ENCODE results near the gene ABHD12. TPM values are rescaled to one million over a fixed set of nuclear protein-coding genes. Genes with fewer than 3 reads are reported as not detected.
A peak's percentile ranks its signal among the peaks of the same experiment; 100 is the strongest.
"Not testable (repeated sequence)": the region's sequence is repeated elsewhere in the genome, so short reads cannot be mapped to it uniquely, and the experiment has no call there.

The ABHD12 gene
- total RNA-seq, 1 experiment from 2014 or later, result 48.3 TPM

- H3K9me2 ChIP-seq (replicated peaks; ENCODE audit: low read length), result no peaks in the 10 kb centered on the region
- peak overlapping the region; percentile 97 for H3K4me2 ChIP-seq (ENCODE audit: low read length)
- H3K9ac ChIP-seq (ENCODE audit: low read length), result peak overlapping the region; percentile 97
- H3K27me3 ChIP-seq (ENCODE audit: low read length), result no peaks in the 10 kb centered on the region
- ChIA-PET POLR2A (ENCODE audit: unreplicated experiment) (interaction anchor here (0.6 kb wide), 2 partner anchors 9 to 181 kb away, joined by 3 to 6 read pairs; no protein-coding TSS in a partner anchor), CTCF (no interaction called here)
- intact Hi-C loops (cut with micrococcal nuclease), result no loop called here
- BruUV-seq (replicated peaks), result no TSS peak
- H3K9me3 ChIP-seq (ENCODE audit: low read length), result peaks cover 3% of the 10 kb centered on the region; the same call in 1 of the 2 replicates
- DNase-seq, result no peak
- no peak for TF ChIP-seq EZH2phosphoT487 (IDR thresholded peaks at IDR 0.05; ENCODE audit: borderline replicate concordance, low read length)
- TF ChIP-seq, protein P1, sequence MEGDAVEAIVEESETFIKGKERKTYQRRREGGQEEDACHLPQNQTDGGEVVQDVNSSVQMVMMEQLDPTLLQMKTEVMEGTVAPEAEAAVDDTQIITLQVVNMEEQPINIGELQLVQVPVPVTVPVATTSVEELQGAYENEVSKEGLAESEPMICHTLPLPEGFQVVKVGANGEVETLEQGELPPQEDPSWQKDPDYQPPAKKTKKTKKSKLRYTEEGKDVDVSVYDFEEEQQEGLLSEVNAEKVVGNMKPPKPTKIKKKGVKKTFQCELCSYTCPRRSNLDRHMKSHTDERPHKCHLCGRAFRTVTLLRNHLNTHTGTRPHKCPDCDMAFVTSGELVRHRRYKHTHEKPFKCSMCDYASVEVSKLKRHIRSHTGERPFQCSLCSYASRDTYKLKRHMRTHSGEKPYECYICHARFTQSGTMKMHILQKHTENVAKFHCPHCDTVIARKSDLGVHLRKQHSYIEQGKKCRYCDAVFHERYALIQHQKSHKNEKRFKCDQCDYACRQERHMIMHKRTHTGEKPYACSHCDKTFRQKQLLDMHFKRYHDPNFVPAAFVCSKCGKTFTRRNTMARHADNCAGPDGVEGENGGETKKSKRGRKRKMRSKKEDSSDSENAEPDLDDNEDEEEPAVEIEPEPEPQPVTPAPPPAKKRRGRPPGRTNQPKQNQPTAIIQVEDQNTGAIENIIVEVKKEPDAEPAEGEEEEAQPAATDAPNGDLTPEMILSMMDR (conservative IDR thresholded peaks at IDR 0.05; ENCODE audit: low read depth, low read length), result no peak
- no peak for TF ChIP-seq EZH2 (IDR thresholded peaks at IDR 0.05; ENCODE audit: low read length, unreplicated experiment)
- peaks cover 9% of the 10 kb centered on the region; the same call in 1 of the 2 replicates for H3K36me3 ChIP-seq (ENCODE audit: low read depth, low read length)
- H2AFZ ChIP-seq (ENCODE audit: low read length), result peak overlapping the region; percentile 88
- H3K79me2 ChIP-seq (ENCODE audit: low read length), result peaks cover 51% of the 10 kb centered on the region
- H3K4me3 ChIP-seq (ENCODE audit: low read length), result peak overlapping the region; percentile 91
- peak overlapping the region; percentile 62 for H3K27ac ChIP-seq (ENCODE audit: low read length)
- peak; percentile 7; the same call in 1 of the 2 replicates for ATAC-seq
- H3K4me1 ChIP-seq (ENCODE audit: insufficient read depth, low read length), result peaks cover 18% of the 10 kb centered on the region
- no peaks in the 10 kb centered on the region for H4K20me1 ChIP-seq (ENCODE audit: low read length)
- H3F3A ChIP-seq (ENCODE audit: low read length, unreplicated experiment), result no peaks in the 10 kb centered on the region
Observed at GRCh38 chr20:25408170-25408547, 17.5 kb upstream of the ABHD12 start.

DNA sequence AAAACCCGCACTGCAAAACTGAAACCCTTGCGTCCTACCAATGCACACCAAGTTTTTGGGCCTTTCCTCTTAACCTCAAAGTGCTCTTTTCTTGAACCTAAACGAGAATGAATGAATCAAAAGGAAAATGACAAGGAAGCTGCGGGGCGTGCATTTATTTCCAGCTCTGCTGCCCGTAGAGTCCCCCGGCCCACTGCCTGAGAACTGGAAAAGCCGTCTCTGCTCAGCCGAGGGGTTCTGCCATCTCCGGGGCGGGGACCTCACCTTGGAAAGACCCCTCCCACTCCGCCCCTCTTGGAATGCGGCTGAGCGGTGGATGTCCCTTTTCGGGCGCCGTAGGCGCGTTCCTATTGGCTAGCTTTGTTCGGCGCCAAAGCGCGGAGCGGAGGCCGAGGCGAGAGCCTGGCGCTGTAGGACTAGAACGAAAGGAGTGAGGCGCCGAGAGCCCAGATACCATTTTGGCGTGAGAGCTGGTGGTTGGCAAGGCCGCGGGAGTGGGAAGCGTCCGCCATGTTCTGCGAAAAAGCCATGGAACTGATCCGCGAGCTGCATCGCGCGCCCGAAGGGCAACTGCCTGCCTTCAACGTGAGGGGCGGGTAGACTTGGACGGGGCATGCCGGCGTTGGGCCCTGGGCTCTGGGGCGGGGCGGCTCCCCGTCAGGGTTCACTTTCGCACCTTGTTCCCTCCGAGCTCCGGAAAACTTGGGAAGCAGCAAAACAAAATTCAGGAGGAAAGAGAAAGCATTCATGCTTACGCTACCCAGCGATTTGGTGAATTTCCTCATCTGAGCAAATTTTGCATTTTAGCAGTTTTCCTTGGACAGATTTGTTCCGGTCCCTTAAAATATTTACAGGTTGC, 16.9 kb upstream of the ABHD12 start, which contains the start of gene GINS1:
TSS of gene GINS1 (plus strand) at position 363 of the 859 bp plus-strand sequence. CDS start at position 511, 148 bp downstream.
- peaks cover 8% of the 10 kb centered on the region; the same call in 1 of the 2 replicates for H3K9me3 ChIP-seq (ENCODE audit: low read length)
- peak within 1 kb of the TSS; percentile 97 for H3K4me2 ChIP-seq (ENCODE audit: low read length)
- POLR2A ChIA-PET (ENCODE audit: unreplicated experiment), result interaction anchor here (0.6 kb wide), 2 partner anchors 9 to 181 kb away, joined by 3 to 6 read pairs; no protein-coding TSS in a partner anchor
- peaks cover 9% of the 10 kb centered on the region; the same call in 1 of the 2 replicates for H3K36me3 ChIP-seq (ENCODE audit: low read depth, low read length)
- TSS peak; percentile 81 for BruUV-seq (replicated peaks)
- H3K27me3 ChIP-seq (ENCODE audit: low read length), result no peaks in the 10 kb centered on the region
- DNase-seq (peak; percentile 98), ATAC-seq (peak; percentile 93)
- H3F3A ChIP-seq (ENCODE audit: low read length, unreplicated experiment), result no peaks in the 10 kb centered on the region
- CTCF ChIA-PET, result interaction anchor here (0.6 to 0.9 kb wide), 2 partner anchors 9 to 71 kb away, joined by 4 read pairs; no protein-coding TSS in a partner anchor
- peak within 1 kb of the TSS; percentile 97 for H3K9ac ChIP-seq (ENCODE audit: low read length)
- H3K4me3 ChIP-seq (ENCODE audit: low read length), result peak within 1 kb of the TSS; percentile 91
- H3K4me1 ChIP-seq (ENCODE audit: insufficient read depth, low read length), result peaks cover 18% of the 10 kb centered on the region
- no peaks in the 10 kb centered on the region for H4K20me1 ChIP-seq (ENCODE audit: low read length)
- intact Hi-C loops (cut with micrococcal nuclease), result no loop called here
- H3K27ac ChIP-seq (ENCODE audit: low read length), result peak within 1 kb of the TSS; percentile 62
- H3K9me2 ChIP-seq (replicated peaks; ENCODE audit: low read length), result no peaks in the 10 kb centered on the region
- H2AFZ ChIP-seq (ENCODE audit: low read length), result peak within 1 kb of the TSS; percentile 88
- peaks cover 45% of the 10 kb centered on the region for H3K79me2 ChIP-seq (ENCODE audit: low read length)
- TF ChIP-seq EZH2phosphoT487 (IDR thresholded peaks at IDR 0.05; ENCODE audit: borderline replicate concordance, low read length) (no peak), EZH2 (IDR thresholded peaks at IDR 0.05; ENCODE audit: low read length, unreplicated experiment) (no peak)

- H3K79me2 ChIP-seq (ENCODE audit: low read length), result peaks cover under 1% of the 10 kb centered on the region
- H2AFZ ChIP-seq (ENCODE audit: low read length), result no peak overlapping the region
- H3K9ac ChIP-seq (ENCODE audit: low read length), result no peak overlapping the region
- ATAC-seq, result no peak
- peaks cover 8% of the 10 kb centered on the region; the same call in 1 of the 2 replicates for H3K9me3 ChIP-seq (ENCODE audit: low read length)
- H3K27ac ChIP-seq (ENCODE audit: low read length), result no peak overlapping the region
- no peak overlapping the region for H3K4me2 ChIP-seq (ENCODE audit: low read length)
- ChIA-PET POLR2A (ENCODE audit: unreplicated experiment) (no interaction called here), CTCF (no interaction called here)
- no TSS peak for BruUV-seq (replicated peaks)
- no peak overlapping the region for H3K4me3 ChIP-seq (ENCODE audit: low read length)
- H3K27me3 ChIP-seq (ENCODE audit: low read length), result no peaks in the 10 kb centered on the region
- peaks cover 4% of the 10 kb centered on the region for H3F3A ChIP-seq (ENCODE audit: low read length, unreplicated experiment)
- TF ChIP-seq EZH2phosphoT487 (IDR thresholded peaks at IDR 0.05; ENCODE audit: borderline replicate concordance, low read length) (no peak), EZH2 (IDR thresholded peaks at IDR 0.05; ENCODE audit: low read length, unreplicated experiment) (no peak)
- TF ChIP-seq, protein P1 (conservative IDR thresholded peaks at IDR 0.05; ENCODE audit: low read depth, low read length), result no peak
- no peaks in the 10 kb centered on the region for H4K20me1 ChIP-seq (ENCODE audit: low read length)
- intact Hi-C loops (cut with micrococcal nuclease), result no loop called here
- H3K9me2 ChIP-seq (replicated peaks; ENCODE audit: low read length), result no peaks in the 10 kb centered on the region
- peaks cover 17% of the 10 kb centered on the region for H3K4me1 ChIP-seq (ENCODE audit: insufficient read depth, low read length)
- DNase-seq, result no peak
- H3K36me3 ChIP-seq (ENCODE audit: low read depth, low read length), result no peaks in the 10 kb centered on the region
Observed at GRCh38 chr20:25402583-25402982, 11.9 kb upstream of the ABHD12 start.

DNA sequence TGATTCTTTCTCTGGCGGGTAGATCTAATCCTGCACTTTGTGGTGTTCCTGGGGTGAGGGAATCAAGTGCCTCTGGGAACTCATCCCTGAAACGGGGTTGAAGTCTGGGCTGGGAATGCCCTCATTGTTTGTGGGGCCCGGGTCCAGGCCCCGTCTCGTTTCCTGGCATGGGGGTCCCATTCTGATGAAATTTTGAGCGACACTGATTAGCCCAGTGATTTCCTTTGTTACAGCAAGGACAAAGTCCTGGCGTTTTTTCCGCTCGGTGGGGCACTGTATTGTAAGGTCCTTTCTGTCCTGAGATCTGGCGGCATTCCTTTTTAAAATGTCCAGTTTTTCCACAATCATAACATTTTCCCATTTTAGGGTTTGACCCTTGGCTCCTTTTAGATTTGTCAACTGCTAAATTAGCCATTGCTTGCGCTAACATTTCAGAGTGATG, 9.7 kb upstream of the ABHD12 start:
- peaks cover 19% of the 10 kb centered on the region for H3K4me1 ChIP-seq (ENCODE audit: insufficient read depth, low read length)
- DNase-seq; H3K4me2 ChIP-seq (ENCODE audit: low read length); H2AFZ ChIP-seq (ENCODE audit: low read length); H3K27me3 ChIP-seq (ENCODE audit: low read length); BruUV-seq (replicated peaks); H3K9me2 ChIP-seq (replicated peaks; ENCODE audit: low read length); ATAC-seq; H3K4me3 ChIP-seq (ENCODE audit: low read length); H3K79me2 ChIP-seq (ENCODE audit: low read length); H3K9ac ChIP-seq (ENCODE audit: low read length); intact Hi-C loops (cut with micrococcal nuclease); H3K9me3 ChIP-seq (ENCODE audit: low read length); POLR2A ChIA-PET (ENCODE audit: unreplicated experiment); H3F3A ChIP-seq (ENCODE audit: low read length, unreplicated experiment); H4K20me1 ChIP-seq (ENCODE audit: low read length); H3K36me3 ChIP-seq (ENCODE audit: low read depth, low read length); H3K27ac ChIP-seq (ENCODE audit: low read length): not testable (repeated sequence)
- CTCF ChIA-PET, result interaction anchor here (2.2 to 2.5 kb wide), 2 partner anchors 64 to 91 kb away, joined by 18 to 39 read pairs; no protein-coding TSS in a partner anchor

All from PC-3 (cell line).